Mesendoderm (in vitro differentiated cells): ENCODE results near the gene ZNF385A.

ENCODE experiments used
- DNase-seq: peaks from one replicate; pipeline ENCODE4 v3.0.0; 2013
- H2AK5ac ChIP-seq: 2 replicates; pipeline ENCODE4 v1.6.1; 2013; ENCODE audit warnings: low read length, inconsistent platforms
- H2BK120ac ChIP-seq: 2 replicates; pipeline ENCODE4 v1.6.1; 2013; ENCODE audit warnings: low read depth, mild to moderate bottlenecking, low read length, moderate library complexity, mixed read lengths
- H2BK15ac ChIP-seq: replicated peaks from 2 replicates; pipeline ENCODE4 v1.6.1; 2013; ENCODE audit warnings: low read depth, mild to moderate bottlenecking, moderate library complexity
- H2BK5ac ChIP-seq: 2 replicates; pipeline ENCODE4 v1.6.1; 2013; ENCODE audit warnings: low read length, inconsistent platforms
- H3K18ac ChIP-seq: 2 replicates; pipeline ENCODE4 v1.6.1; 2013; ENCODE audit warnings: mild to moderate bottlenecking, low read length, mixed read lengths
- H3K23ac ChIP-seq: one replicate; pipeline ENCODE4 v1.6.1; 2013; ENCODE audit warnings: low read length
- H3K27ac ChIP-seq: 2 replicates; pipeline ENCODE4 v1.5.1; 2013; ENCODE audit warnings: low read depth, mild to moderate bottlenecking, inconsistent platforms, low read length, moderate library complexity
- H3K27me3 ChIP-seq: 2 replicates; pipeline ENCODE4 v1.6.1; 2013; ENCODE audit warnings: low read length, control low read depth, mild to moderate bottlenecking, inconsistent platforms; ENCODE audit not compliant: insufficient read depth, poor library complexity
- H3K36me3 ChIP-seq: 2 replicates; pipeline ENCODE4 v1.6.1; 2013; ENCODE audit warnings: low read length, inconsistent platforms; ENCODE audit not compliant: control insufficient read depth, insufficient read depth
- H3K4ac ChIP-seq: one replicate; pipeline ENCODE4 v1.6.1; 2013; ENCODE audit warnings: low read depth, mild to moderate bottlenecking, low read length, moderate library complexity
- H3K4me1 ChIP-seq: 2 replicates; pipeline ENCODE4 v1.6.1; 2013; ENCODE audit warnings: low read depth, low read length, inconsistent platforms; ENCODE audit not compliant: control insufficient read depth
- H3K4me2 ChIP-seq: 2 replicates; pipeline ENCODE4 v1.6.1; 2013; ENCODE audit warnings: low read length
- H3K4me3 ChIP-seq: 2 replicates; pipeline ENCODE4 v1.5.1; 2013; ENCODE audit warnings: mild to moderate bottlenecking, low read length
- H3K56ac ChIP-seq: one replicate; pipeline ENCODE4 v1.6.1; 2013; ENCODE audit warnings: low read length
- H3K79me1 ChIP-seq: 2 replicates; pipeline ENCODE4 v1.6.1; 2013; ENCODE audit warnings: low read length, inconsistent platforms
- H3K79me2 ChIP-seq: 2 replicates; pipeline ENCODE4 v1.6.1; 2013; ENCODE audit warnings: mild to moderate bottlenecking, low read length; ENCODE audit not compliant: control insufficient read depth, insufficient read depth
- H3K9ac ChIP-seq: 2 replicates; pipeline ENCODE4 v1.6.1; 2013; ENCODE audit warnings: low read length, inconsistent platforms
- H4K5ac ChIP-seq: one replicate; pipeline ENCODE4 v1.6.1; 2013; ENCODE audit warnings: low read length
- H4K8ac ChIP-seq: one replicate; pipeline ENCODE4 v1.6.1; 2013; ENCODE audit warnings: low read depth, mild to moderate bottlenecking, control low read depth, low read length, moderate library complexity
- WGBS: extraction: QIAGEN DNeasy Blood & Tissue Kit; methylation state at CpG from one replicate; pipeline ENCODE4 v1.1.7; 2013; ENCODE audit warnings: low lambda C conversion rate, missing lambda C conversion rate; ENCODE audit not compliant: insufficient coverage; ENCODE audit errors: extremely low coverage; 5-methylcytosine and 5-hydroxymethylcytosine counted together

ZNF385A gene

GRCh38 chr12:54398995-54399793 lies 14.7 kb upstream of the ZNF385A start:
- WGBS: no CpG with 5 or more reads among the region's 8 CpGs

GRCh38 chr12:54398218-54398617 lies 13.7 kb upstream of the ZNF385A start:
- Histone ChIP-seq H3K4me1 (no peaks in the 10 kb centered on the region), H3K18ac (no peak overlapping the region), H2AK5ac (no peak overlapping the region), H3K23ac (no peak overlapping the region), H3K27me3 (no peaks in the 10 kb centered on the region), H3K4ac (no peak overlapping the region), H3K79me1 (peaks cover 2% of the 10 kb centered on the region), H3K4me2 (no peak overlapping the region), H3K4me3 (no peak overlapping the region), H2BK120ac (no peak overlapping the region), H3K79me2 (no peaks in the 10 kb centered on the region), H4K5ac (no peak overlapping the region), H4K8ac (no peak overlapping the region), H3K9ac (no peak overlapping the region), H2BK5ac (no peak overlapping the region), H2BK15ac (no peak overlapping the region), H3K56ac (no peak overlapping the region), H3K36me3 (peaks cover 42% of the 10 kb centered on the region), H3K27ac (no peak overlapping the region)
- WGBS: no CpG with 5 or more reads among the region's 2 CpGs
- DNase-seq: no peak

More at GRCh38 chr12:54398995-54399793, 14.7 kb upstream of the ZNF385A start:
- peak; percentile 92 for DNase-seq
- Histone ChIP-seq H3K56ac (no peak overlapping the region), H4K8ac (no peak overlapping the region), H3K4me3 (no peak overlapping the region), H2AK5ac (no peak overlapping the region), H3K4me2 (no peak overlapping the region), H2BK120ac (no peak overlapping the region), H3K79me2 (no peaks in the 10 kb centered on the region), H4K5ac (no peak overlapping the region), H3K27ac (peak overlapping the region; percentile 18), H3K23ac (no peak overlapping the region), H3K79me1 (peaks cover 8% of the 10 kb centered on the region), H2BK15ac (no peak overlapping the region), H3K9ac (no peak overlapping the region), H3K36me3 (peaks cover 52% of the 10 kb centered on the region), H3K4ac (no peak overlapping the region), H2BK5ac (no peak overlapping the region), H3K27me3 (no peaks in the 10 kb centered on the region), H3K18ac (no peak overlapping the region), H3K4me1 (peaks cover under 1% of the 10 kb centered on the region)

- H4K5ac ChIP-seq: no peak overlapping the region
- no peak overlapping the region for H3K56ac ChIP-seq
- H2BK5ac ChIP-seq: no peak overlapping the region
- no peak overlapping the region for H3K4me3 ChIP-seq
- no peak overlapping the region for H3K4ac ChIP-seq
- H3K27me3 ChIP-seq: no peaks in the 10 kb centered on the region
- no peak for DNase-seq
- no peak overlapping the region for H2BK120ac ChIP-seq
- H3K4me2 ChIP-seq: no peak overlapping the region
- H3K36me3 ChIP-seq: peaks cover 36% of the 10 kb centered on the region
- H3K23ac ChIP-seq: no peak overlapping the region
- no peak overlapping the region for H2BK15ac ChIP-seq
- H3K4me1 ChIP-seq: no peaks in the 10 kb centered on the region
- no peaks in the 10 kb centered on the region for H3K79me2 ChIP-seq
- no peak overlapping the region for H4K8ac ChIP-seq
- peaks cover 2% of the 10 kb centered on the region for H3K79me1 ChIP-seq
- no CpG with 5 or more reads among the region's 1 CpG for WGBS
- H3K27ac ChIP-seq: no peak overlapping the region
- no peak overlapping the region for H3K18ac ChIP-seq
- H3K9ac ChIP-seq: no peak overlapping the region
- H2AK5ac ChIP-seq: no peak overlapping the region
Observed at GRCh38 chr12:54397157-54397556, 12.6 kb upstream of the ZNF385A start.

- no peak overlapping the region for H2BK5ac ChIP-seq
- H3K23ac ChIP-seq: no peak overlapping the region
- H2BK15ac ChIP-seq: no peak overlapping the region
- peaks cover 2% of the 10 kb centered on the region for H3K79me1 ChIP-seq
- no peak overlapping the region for H2BK120ac ChIP-seq
- no peak overlapping the region for H3K56ac ChIP-seq
- no peak overlapping the region for H2AK5ac ChIP-seq
- H3K4me1 ChIP-seq: peaks cover 4% of the 10 kb centered on the region
- H3K4me2 ChIP-seq: no peak overlapping the region
- peaks cover 25% of the 10 kb centered on the region for H3K36me3 ChIP-seq
- no peak overlapping the region for H4K8ac ChIP-seq
- H4K5ac ChIP-seq: no peak overlapping the region
- no peaks in the 10 kb centered on the region for H3K79me2 ChIP-seq
- H3K27ac ChIP-seq: no peak overlapping the region
- H3K4me3 ChIP-seq: no peak overlapping the region
- no peak overlapping the region for H3K18ac ChIP-seq
- H3K27me3 ChIP-seq: no peaks in the 10 kb centered on the region
- H3K4ac ChIP-seq: no peak overlapping the region
- no peak for DNase-seq
- H3K9ac ChIP-seq: no peak overlapping the region
Observed at GRCh38 chr12:54395545-54395944, 11.0 kb upstream of the ZNF385A start.

GRCh38 chr12:54394986-54395385 lies 10.5 kb upstream of the ZNF385A start:
- no peak overlapping the region for H3K4me3 ChIP-seq
- H3K23ac ChIP-seq: no peak overlapping the region
- peak overlapping the region; percentile 17 for H3K9ac ChIP-seq
- H2AK5ac ChIP-seq: no peak overlapping the region
- peaks cover 7% of the 10 kb centered on the region for H3K4me1 ChIP-seq
- no peak overlapping the region for H4K5ac ChIP-seq
- H3K27me3 ChIP-seq: no peaks in the 10 kb centered on the region
- H3K36me3 ChIP-seq: peaks cover 21% of the 10 kb centered on the region
- no peak overlapping the region for H4K8ac ChIP-seq
- H2BK120ac ChIP-seq: no peak overlapping the region
- H3K4ac ChIP-seq: no peak overlapping the region
- no peaks in the 10 kb centered on the region for H3K79me2 ChIP-seq
- no CpG with 5 or more reads among the region's 1 CpG for WGBS
- H3K79me1 ChIP-seq: peaks cover 2% of the 10 kb centered on the region
- H3K4me2 ChIP-seq: no peak overlapping the region
- H3K18ac ChIP-seq: no peak overlapping the region
- H2BK5ac ChIP-seq: no peak overlapping the region
- H3K27ac ChIP-seq: no peak overlapping the region
- DNase-seq: no peak
- H2BK15ac ChIP-seq: no peak overlapping the region
- no peak overlapping the region for H3K56ac ChIP-seq

GRCh38 chr12:54394281-54394719 lies 9.8 kb upstream of the ZNF385A start:
- no CpG with 5 or more reads among the region's 4 CpGs for WGBS

More at GRCh38 chr12:54394281-54394719, 9.8 kb upstream of the ZNF385A start:
- H4K8ac ChIP-seq: no peak overlapping the region
- no peak overlapping the region for H2AK5ac ChIP-seq
- H3K27me3 ChIP-seq: no peaks in the 10 kb centered on the region
- DNase-seq: peak; percentile 86
- no peak overlapping the region for H2BK120ac ChIP-seq
- no peak overlapping the region for H4K5ac ChIP-seq
- H3K4me3 ChIP-seq: no peak overlapping the region
- no peak overlapping the region for H2BK5ac ChIP-seq
- H3K27ac ChIP-seq: no peak overlapping the region
- H3K18ac ChIP-seq: no peak overlapping the region
- peaks cover 2% of the 10 kb centered on the region for H3K79me1 ChIP-seq
- H3K23ac ChIP-seq: no peak overlapping the region
- no peak overlapping the region for H3K56ac ChIP-seq
- H3K36me3 ChIP-seq: peaks cover 20% of the 10 kb centered on the region
- no peak overlapping the region for H3K4ac ChIP-seq
- H3K4me1 ChIP-seq: peaks cover 14% of the 10 kb centered on the region
- H3K79me2 ChIP-seq: no peaks in the 10 kb centered on the region
- no peak overlapping the region for H3K9ac ChIP-seq
- H3K4me2 ChIP-seq: no peak overlapping the region
- no peak overlapping the region for H2BK15ac ChIP-seq
